Occipital lobe (tissue), 2 donors: ENCODE data around the gene INSR. TPM values are rescaled to one million over a fixed set of nuclear protein-coding genes. Genes with fewer than 3 reads are reported as not detected.

Experiments
- DNase-seq: peaks from one replicate; lab custom pipeline; 2025; lab: John Stamatoyannopoulos, UW
- total RNA-seq: library from RNA; depleted of rRNA; stranded (reverse); fragments of >200 nt; gene quantifications from one replicate; pipeline ENCODE4 v1.2.3, GENCODE V29; 2014

The INSR gene
- total RNA-seq, 1 donor from 2014 or later = 84.7 TPM

GRCh38 chr19:7145494-7145893, 148.7 kb downstream of the INSR start:
- DNase-seq = no peak

DNA sequence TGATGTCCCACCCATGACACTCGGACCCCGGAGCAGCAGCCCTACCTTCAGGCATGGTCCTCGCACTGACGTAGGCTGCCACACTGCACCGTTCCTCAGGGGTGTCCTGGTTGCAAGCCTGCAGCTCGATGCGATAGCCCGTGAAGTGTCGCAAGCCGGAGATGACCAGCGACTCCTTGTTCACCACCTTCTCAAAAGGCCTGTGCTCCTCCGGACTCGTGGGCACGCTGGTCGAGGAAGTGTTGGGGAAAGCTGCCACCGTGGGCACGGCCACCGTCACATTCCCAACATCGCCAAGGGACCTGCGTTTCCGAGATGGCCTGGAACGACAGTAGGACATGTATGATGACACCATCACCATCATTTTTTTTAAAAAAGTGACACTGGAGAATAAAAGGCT, 151.4 kb downstream of the INSR start:
- DNase-seq = no peak

- no peak for DNase-seq
Observed at GRCh38 chr19:7140137-7140536, 154.1 kb downstream of the INSR start.

DNA sequence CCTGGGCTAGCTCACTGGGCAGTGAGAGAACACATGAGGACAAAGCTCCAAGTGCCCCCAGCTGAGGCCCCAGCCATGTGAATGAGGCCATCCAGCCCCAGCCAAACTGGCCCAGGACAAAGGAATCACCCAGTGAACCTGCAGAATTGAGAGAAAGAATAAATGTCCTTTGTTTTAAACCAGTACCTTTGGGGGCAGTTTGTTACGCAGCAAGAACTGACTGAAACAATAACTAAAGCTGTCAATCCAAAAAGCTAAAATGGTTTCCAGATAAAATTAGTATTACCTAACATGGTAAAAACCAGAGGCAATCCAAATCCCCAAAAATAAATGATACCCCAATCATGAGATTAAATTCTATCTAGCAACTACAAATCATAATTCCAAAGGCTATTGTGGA, 155.1 kb downstream of the INSR start:
- DNase-seq = no peak

DNA sequence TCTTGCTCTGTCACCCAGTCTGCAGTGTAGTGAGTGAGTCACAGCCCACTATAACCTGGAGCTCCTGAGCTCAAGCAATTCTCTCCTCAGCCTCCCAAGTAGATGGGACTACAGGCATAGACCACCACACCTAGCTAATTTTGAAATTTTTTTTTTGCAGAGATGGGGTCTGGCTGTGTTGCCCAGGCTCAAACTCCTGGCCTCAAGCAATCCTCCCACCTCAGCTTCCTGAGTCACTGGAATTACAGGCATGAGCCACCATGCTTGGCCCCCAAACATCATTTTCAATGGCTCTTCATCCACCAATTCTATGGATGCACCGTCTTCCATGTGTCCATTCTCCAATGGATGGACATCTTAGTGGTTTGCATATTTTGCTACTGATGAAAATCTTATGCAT, 155.8 kb downstream of the INSR start:
- DNase-seq = no peak

DNA sequence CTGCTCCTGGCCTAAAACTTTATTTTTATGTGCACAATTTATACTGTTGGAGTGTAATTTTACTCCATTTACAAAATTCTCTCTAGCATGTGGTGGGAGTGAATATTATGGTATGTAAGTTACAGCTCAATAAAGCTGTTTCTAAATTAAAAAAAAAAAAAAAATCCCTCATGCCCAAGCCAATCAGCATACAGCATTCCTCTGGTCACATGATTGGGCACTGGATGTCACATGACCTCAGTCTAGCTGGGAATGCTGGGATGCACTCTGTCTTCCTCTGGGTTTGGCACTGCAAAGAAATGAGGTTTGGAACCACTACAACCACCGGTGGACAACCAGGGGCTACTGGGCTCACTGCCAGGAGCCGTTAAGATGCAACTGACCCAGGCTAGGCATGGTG, 157.1 kb downstream of the INSR start:
- DNase-seq = no peak

- DNase-seq = no peak
Observed at GRCh38 chr19:7132054-7132453, 162.2 kb downstream of the INSR start.

DNA sequence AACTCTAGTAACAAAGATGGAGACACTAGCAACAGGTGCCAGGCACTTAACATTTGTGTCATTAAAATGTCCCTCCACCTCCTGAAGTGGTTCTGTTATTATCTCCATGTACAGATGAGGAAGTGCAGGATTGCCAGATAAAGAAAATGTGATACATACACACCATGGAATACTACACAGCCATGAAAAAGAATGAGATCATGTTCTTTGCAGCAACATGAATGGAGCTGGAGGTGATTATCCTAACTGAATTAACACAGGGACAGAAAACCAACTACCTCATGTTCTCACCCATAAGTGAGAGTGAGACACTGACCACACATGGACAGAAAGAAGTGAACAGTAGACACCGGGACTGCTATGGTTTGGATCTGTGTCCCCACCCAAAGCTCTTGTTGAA, 164.2 kb downstream of the INSR start:
- no peak for DNase-seq

DNA sequence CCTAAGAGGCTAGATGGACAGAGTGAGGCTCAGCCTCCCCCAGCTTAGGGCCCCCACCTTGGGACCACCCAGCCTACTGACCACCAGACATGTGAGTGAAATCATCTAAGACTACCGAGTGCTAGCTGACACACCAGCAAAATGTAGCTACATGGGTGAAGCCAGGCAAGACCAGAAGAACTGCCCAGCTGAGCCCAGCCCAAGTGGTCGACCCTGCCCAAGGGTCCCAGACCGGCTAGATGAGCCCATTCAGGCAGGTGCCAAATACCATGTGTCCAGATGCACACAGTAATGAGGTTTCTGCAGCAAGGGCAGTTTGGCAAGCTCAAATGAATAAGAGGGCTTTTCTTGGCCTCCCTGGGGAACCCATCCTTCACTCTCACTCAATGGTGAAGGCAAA, 168.1 kb downstream of the INSR start:
- no peak for DNase-seq

GRCh38 chr19:7125221-7125620, 169.0 kb downstream of the INSR start:
- no peak for DNase-seq

DNA sequence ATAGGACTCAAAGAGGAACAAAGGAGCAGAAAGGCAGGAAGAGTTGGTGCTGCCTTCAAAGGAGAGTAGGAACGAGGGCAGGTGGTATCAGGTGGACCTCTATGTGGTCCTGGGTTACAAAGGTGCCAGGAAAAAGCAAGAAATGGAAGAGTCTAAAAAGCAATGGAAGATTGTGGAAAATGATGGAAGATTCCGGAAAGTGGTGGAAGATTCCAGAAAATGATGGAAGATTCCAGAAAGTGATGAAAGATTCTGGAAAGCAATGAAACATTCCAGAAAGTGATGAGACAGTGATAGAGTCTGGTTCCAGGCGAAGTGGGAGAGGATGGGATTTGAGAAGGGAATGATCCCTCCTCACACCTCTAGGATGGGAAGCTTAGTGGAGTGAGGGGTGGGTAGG, 169.4 kb downstream of the INSR start:
- no peak for DNase-seq

DNA sequence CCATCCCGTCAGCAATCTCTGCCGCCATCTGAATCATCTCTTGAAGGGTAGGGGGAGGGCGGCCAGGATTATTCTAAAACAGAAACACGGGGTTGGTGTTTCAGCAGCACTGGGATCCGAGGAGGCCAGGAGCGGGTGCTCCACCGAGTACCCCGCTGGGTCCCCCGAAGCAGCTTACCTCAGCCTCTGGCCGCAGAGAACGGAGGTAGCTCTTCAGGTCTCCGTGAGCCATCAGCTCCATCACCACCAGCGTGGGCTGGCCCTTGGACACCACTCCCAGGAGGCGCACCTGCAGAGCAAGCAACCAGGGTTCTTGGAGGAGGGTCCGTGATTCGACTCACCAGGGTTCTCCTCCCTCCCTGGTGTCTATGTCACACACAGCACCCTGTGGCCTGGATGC, 171.5 kb downstream of the INSR start:
- no peak for DNase-seq

- no peak for DNase-seq
Observed at GRCh38 chr19:7120499-7120898, 173.7 kb downstream of the INSR start.

GRCh38 chr19:7119582-7119981, 174.6 kb downstream of the INSR start:
- DNase-seq = no peak

- no peak for DNase-seq
Observed at GRCh38 chr19:7117248-7117647, 177.0 kb downstream of the INSR start.

DNA sequence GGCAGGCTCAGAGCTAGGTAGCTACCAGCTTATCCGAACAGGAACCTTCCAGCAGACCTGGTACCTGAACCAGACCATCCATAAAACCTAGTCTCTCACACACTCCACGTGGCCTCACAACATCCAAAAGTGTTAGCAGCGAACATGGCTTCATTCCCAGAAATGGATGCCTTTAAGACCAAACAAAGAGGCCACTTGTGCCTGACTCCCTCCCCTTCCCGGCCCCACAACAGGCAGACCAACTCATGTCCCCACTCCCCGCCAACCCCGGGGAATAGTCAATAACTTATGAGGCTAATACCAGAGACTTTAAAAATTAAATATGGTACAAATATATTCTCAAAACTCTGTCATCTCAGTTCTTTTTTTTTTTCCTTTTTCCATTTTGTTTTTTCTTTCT, 178.5 kb downstream of the INSR start:
- DNase-seq = peak; percentile 32

DNA sequence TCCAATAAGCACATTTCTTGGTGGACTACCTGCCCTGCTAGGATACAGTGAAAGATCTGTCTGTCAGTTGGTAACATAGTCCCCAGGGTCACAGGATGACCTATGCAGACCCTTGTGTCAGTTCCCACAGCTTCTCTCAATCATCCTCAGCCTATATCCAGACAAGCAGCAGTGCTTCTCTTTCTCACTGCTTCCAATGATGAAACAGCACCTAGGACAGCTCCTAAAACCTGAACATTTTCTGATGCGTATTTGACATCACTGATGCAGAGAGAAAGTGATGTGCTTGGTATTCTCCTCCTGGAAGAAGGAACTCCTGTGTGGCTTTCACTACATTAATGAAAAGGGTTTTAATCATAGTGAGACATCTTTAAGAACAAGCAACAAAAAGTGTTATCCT, 181.0 kb downstream of the INSR start:
- DNase-seq = no peak

GRCh38 chr19:7112675-7113074, 181.5 kb downstream of the INSR start:
- no peak for DNase-seq

- no peak for DNase-seq
Observed at GRCh38 chr19:7109678-7110289, 184.4 kb downstream of the INSR start.

DNA sequence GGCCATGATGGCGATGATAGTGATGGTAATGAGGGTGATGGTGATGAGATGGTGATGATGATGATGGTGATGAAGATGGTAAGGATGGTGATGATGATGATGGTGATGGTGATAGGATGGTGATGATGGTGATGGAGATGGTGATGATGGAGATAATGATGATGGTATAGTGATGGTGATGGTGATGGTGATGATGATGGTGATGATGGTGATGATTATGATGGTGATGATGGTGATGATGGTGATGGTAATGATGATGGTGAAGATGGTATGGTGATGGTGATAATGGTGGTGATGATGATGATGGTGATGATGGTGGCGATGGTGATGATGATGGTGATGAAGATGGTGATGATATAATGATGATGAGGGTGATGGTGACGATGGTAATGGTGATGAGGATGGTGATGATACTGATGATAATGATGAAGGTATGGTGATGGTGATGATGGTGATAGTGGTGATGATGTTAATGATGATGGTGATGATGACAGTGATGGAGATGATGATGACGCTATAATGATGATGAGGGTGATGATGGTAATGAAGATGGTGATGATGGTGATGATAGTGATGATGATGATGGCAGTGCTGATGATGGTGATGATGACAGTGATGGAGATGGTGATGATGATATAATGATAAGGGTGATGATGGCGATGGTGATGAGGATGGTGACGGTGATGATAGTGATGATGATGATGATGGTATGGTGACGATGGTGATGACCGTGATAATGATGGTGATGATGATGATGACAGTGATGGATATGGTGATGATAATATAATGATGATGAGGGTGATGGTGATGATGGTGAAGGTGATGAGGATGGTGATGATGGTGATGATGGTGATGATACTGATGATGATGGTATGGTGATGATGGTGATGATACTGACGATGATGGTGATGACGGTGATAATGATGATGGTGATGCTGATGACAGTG, 187.2 kb downstream of the INSR start:
- DNase-seq = no peak

DNA sequence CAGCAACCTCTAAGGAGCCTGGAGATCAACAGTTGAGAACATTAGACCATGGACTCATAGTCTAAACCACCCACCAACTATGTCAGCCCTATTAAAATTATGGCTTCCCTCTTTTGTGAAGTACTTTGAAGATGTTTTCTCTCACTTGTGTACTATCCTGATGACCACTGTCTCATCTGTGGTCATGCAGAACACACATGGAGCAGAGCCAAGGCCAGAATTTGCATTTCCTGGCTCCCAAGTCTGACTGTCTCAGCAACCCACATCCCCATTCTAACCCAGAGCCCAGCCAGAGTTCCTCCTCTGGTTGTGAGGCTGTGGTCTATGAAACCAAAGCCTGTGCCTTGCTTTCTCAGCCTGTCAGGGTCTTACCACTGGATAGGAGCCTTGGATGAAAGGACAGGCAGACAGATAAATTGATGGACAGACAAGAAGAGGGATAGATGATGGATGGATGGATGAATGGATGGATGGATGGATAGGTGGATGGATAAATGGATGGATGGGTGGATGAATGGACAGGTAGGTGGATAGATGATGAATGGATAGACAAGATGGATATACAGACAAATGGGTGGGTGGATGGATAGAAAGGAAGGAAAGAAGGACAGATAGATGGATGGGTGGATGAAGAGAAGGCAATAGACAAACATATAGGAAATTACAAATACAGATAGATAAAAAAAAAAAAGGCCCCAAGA, 189.3 kb downstream of the INSR start:
- no peak for DNase-seq

DNA sequence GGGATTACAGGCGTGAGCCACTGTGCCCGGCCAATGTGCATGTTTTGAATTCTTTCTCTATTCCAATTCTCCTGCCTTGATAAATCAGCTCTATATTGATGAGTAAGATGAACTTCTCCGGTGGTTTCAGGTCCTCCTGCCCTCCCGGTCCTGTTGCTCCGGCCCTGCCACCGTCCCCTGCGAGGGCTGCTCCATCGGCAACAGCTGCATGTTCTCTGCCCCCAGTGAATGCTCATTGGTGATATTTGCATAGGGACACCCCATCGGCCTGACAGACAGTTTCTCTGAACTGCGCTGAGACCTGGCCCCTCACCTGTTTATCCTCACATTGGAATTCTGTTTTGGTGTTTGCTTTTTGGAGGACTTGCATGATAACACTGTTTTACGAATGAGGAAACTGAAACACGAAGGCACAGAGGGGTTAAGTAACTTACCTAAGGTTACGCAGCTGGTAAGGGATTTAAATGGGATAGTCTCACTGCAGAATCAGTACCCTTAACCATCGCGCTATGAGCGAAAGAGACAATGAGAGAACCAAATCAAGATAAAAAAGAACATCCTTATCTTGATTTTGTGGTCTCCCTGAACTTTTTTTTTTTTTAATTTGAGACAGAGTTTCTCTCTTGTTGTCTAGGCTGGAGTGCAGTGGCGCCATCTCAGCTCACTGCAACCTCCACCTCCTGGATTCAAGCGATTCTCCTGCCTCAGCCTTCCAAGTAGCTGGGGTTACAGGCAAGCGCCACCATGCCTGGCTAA, 192.5 kb downstream of the INSR start:
- no peak for DNase-seq
